Thyroid gland (tissue), 4 donors: ENCODE data around the gene CERS2.

Experiments
- CTCF ChIP-seq, 6 experiments: fragments of 200-600 bp in 3 of 6; fragments of 450-650 bp in 3 of 6; sonication (generic) in 3 of 6; IDR thresholded peaks; one replicate each; pipeline ENCODE4 v1.5.1; 2016 to 2019; ENCODE audit warnings: antibody characterized with exemption in 6 of 6, mild to moderate bottlenecking in 2 of 6, inconsistent platforms in 1 of 6, moderate library complexity in 1 of 6
- POLR2A ChIP-seq, 2 donors: fragments of 450-650 bp; IDR thresholded peaks; one replicate each; pipeline ENCODE4 v1.6.1; 2017; ENCODE audit warnings: antibody characterized with exemption in 2 of 2, mild to moderate bottlenecking in 2 of 2, moderate library complexity in 1 of 2

DNA sequence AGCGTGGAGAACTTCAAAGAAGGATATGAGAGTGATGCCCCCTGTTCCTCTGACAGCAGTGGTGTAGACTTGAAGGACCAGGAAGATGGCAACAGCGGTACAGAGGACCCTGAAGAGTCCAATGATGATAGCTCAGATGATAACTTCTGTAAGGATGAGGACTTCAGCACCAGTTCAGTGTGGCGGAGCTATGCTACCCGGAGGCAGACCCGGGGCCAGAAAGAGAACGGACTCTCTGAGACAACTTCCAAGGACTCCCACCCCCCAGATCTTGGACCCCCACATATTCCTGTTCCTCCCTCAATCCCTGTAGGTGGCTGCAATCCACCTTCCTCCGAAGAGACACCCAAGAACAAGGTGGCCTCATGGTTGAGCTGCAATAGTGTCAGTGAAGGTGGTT is 14.0 kb downstream of the CERS2 start:
- TF ChIP-seq POLR2A (IDR thresholded peaks at IDR 0.05) = no peak
- no peak for TF ChIP-seq CTCF (IDR thresholded peaks at IDR 0.05)
